Keratinocyte (primary cell): Measurements from ENCODE around the gene LHFPL2. TPM values are rescaled to one million over a fixed set of nuclear protein-coding genes. Genes with fewer than 3 reads are reported as not detected.
A peak's percentile ranks its signal among the peaks of the same experiment; 100 is the strongest.

Source experiments
- DNase-seq: peaks from one replicate; pipeline ENCODE4 v3.0.0-alpha.2; 2011; ENCODE audit warnings: low read depth, missing footprints, low spot score
- FAIRE-seq: peaks from 2 replicates; lab custom pipeline; 2011; peaks lifted over from hg19 to GRCh38; lab: Jason Lieb, UNC
- H2AFZ ChIP-seq: 2 replicates; pipeline ENCODE4 v1.6.0; 2012; ENCODE audit warnings: low read length, control low read depth, inconsistent platforms; ENCODE audit not compliant: control insufficient read depth
- H3K27ac ChIP-seq: 2 replicates; pipeline ENCODE4 v1.5.1; 2011; ENCODE audit warnings: low read length; ENCODE audit not compliant: control insufficient read depth, insufficient read depth
- H3K27me3 ChIP-seq: 3 replicates; pipeline ENCODE4 v1.6.0; 2011; ENCODE audit warnings: low read length; ENCODE audit not compliant: control insufficient read depth, insufficient read depth; ENCODE audit errors: extremely low read depth
- H3K36me3 ChIP-seq, 2 experiments: 2 replicates in 1 of 2; 3 replicates in 1 of 2; pipeline ENCODE4 v1.5.1; 2011; ENCODE audit warnings: low read length in 2 of 2, mild to moderate bottlenecking in 1 of 2; ENCODE audit not compliant: control insufficient read depth in 2 of 2, insufficient read depth in 2 of 2; ENCODE audit errors: extremely low read depth in 1 of 2
- H3K4me1 ChIP-seq: 3 replicates; pipeline ENCODE4 v1.5.1; 2011; ENCODE audit warnings: low read length; ENCODE audit not compliant: control insufficient read depth, insufficient read depth; ENCODE audit errors: extremely low read depth
- H3K4me2 ChIP-seq: 3 replicates; pipeline ENCODE4 v1.6.0; 2011; ENCODE audit warnings: low read depth, low read length; ENCODE audit not compliant: control insufficient read depth, insufficient read depth; ENCODE audit errors: extremely low read depth
- H3K4me3 ChIP-seq, 3 experiments: fragments of 200-600 bp in 1 of 3; sonication (generic) in 1 of 3; 2 replicates in 2 of 3; 3 replicates in 1 of 3; pipeline ENCODE4 v1.5.1; 2011 to 2016; ENCODE audit warnings: low read length in 3 of 3, mild to moderate bottlenecking in 3 of 3, control low read depth in 2 of 3, inconsistent platforms in 1 of 3, low read depth in 1 of 3, mixed read lengths in 1 of 3, mixed run types in 1 of 3, moderate library complexity in 1 of 3; ENCODE audit not compliant: control insufficient read depth in 2 of 3, insufficient read depth in 2 of 3; ENCODE audit errors: extremely low read depth in 1 of 3
- H3K79me2 ChIP-seq: 2 replicates; pipeline ENCODE4 v1.6.0; 2012; ENCODE audit warnings: low read length; ENCODE audit not compliant: control insufficient read depth, insufficient read depth
- H3K9ac ChIP-seq: 3 replicates; pipeline ENCODE4 v1.6.0; 2011; ENCODE audit warnings: low read length; ENCODE audit not compliant: control insufficient read depth, insufficient read depth; ENCODE audit errors: extremely low read depth
- H3K9me1 ChIP-seq: 3 replicates; pipeline ENCODE4 v1.6.0; 2011; ENCODE audit warnings: low read length; ENCODE audit not compliant: control insufficient read depth, insufficient read depth; ENCODE audit errors: extremely low read depth
- H3K9me3 ChIP-seq: 2 replicates; pipeline ENCODE4 v1.5.1; 2012; ENCODE audit warnings: low read depth, low read length; ENCODE audit not compliant: control insufficient read depth
- H4K20me1 ChIP-seq: 3 replicates; pipeline ENCODE4 v1.6.0; 2011; ENCODE audit warnings: low read length; ENCODE audit not compliant: control insufficient read depth, insufficient read depth; ENCODE audit errors: extremely low read depth
- EZH2 ChIP-seq: IDR thresholded peaks from one replicate; pipeline ENCODE4 v1.6.1; 2012; ENCODE audit warnings: inconsistent platforms, mild to moderate bottlenecking, low read length, moderate library complexity
- dilution Hi-C: fragments of 300-500 bp; cut with MboI; formaldehyde crosslinking; loops from one replicate; pipeline ENCODE4 v1.7.0; 2020; ENCODE audit warnings: low sequenced_read_pairs; ENCODE audit not compliant: extremely low pct_ligation_motif_present
- polyA plus RNA-seq, 5 experiments: library from polyadenylated mRNA; depleted of rRNA in 3 of 5; stranded (reverse) in 3 of 5; stranded (forward) in 1 of 5; unstranded in 1 of 5; fragments of >200 nt; gene quantifications; 1 replicate in 1 of 5; 2 replicates in 3 of 5; 3 replicates in 1 of 5; pipeline versions ENCODE4 v1.2.1 to v1.2.3, GENCODE V29; 2011 to 2012; ENCODE audit warnings: missing spikeins in 2 of 5, low read depth in 1 of 5, low replicate concordance in 1 of 5
- TF ChIP-seq, protein P1 (sequence below), 3 experiments: IDR thresholded peaks in 1 of 3; conservative IDR thresholded peaks in 1 of 3; optimal IDR thresholded peaks in 1 of 3; 2 replicates in 2 of 3; 3 replicates in 1 of 3; pipeline versions ENCODE3 to v1.5.1; 2011; ENCODE audit warnings: low read length in 3 of 3, mild to moderate bottlenecking in 3 of 3, moderate library complexity in 2 of 3, control low read depth in 1 of 3, inconsistent platforms in 1 of 3; ENCODE audit not compliant: insufficient read depth in 2 of 3; ENCODE audit errors: extremely low read depth in 1 of 3

LHFPL2 gene
- polyA plus RNA-seq, 1 donor (not counting 4 experiments of a cell fraction or from before 2014, with no cell fraction given), result 11.4 TPM

DNA sequence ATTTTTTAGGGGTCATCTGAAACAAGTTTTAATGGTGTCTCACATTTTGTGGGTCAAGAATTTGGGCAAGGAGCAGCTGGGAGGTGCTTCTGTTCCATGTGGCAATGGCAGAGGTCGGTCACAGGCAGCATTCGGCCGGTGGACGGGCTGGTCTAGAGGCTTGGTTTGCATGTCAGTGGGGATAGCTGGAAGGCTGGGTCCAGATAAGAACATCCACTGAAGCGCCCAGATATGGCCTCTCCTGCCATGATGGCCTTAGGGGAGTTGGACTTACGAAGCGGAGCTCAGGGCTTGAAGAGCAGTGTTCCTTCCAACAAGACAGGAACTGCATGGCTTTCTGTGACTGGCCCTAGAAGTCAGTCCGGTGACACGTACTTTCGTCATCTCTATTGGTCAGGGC, 30.3 kb downstream of the LHFPL2 start:
- H3K9me3 ChIP-seq, result peaks cover 3% of the 10 kb centered on the region
- peaks cover 9% of the 10 kb centered on the region for H3K4me1 ChIP-seq
- no peak overlapping the region for H2AFZ ChIP-seq
- H3K36me3 ChIP-seq, result peaks cover 16 to 18% of the 10 kb centered on the region in 2 experiments
- peaks cover 4% of the 10 kb centered on the region for H4K20me1 ChIP-seq
- H3K4me3 ChIP-seq, result no peak overlapping the region
- H3K79me2 ChIP-seq, result peaks cover 10% of the 10 kb centered on the region
- FAIRE-seq (no peak), DNase-seq (no peak)
- H3K4me2 ChIP-seq, result no peak overlapping the region
- H3K27me3 ChIP-seq, result no peaks in the 10 kb centered on the region
- H3K9ac ChIP-seq, result no peak overlapping the region
- no peak for TF ChIP-seq EZH2
- TF ChIP-seq, protein P1, sequence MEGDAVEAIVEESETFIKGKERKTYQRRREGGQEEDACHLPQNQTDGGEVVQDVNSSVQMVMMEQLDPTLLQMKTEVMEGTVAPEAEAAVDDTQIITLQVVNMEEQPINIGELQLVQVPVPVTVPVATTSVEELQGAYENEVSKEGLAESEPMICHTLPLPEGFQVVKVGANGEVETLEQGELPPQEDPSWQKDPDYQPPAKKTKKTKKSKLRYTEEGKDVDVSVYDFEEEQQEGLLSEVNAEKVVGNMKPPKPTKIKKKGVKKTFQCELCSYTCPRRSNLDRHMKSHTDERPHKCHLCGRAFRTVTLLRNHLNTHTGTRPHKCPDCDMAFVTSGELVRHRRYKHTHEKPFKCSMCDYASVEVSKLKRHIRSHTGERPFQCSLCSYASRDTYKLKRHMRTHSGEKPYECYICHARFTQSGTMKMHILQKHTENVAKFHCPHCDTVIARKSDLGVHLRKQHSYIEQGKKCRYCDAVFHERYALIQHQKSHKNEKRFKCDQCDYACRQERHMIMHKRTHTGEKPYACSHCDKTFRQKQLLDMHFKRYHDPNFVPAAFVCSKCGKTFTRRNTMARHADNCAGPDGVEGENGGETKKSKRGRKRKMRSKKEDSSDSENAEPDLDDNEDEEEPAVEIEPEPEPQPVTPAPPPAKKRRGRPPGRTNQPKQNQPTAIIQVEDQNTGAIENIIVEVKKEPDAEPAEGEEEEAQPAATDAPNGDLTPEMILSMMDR (optimal IDR thresholded peaks at IDR 0.05 in 1 of 3, IDR thresholded peaks at IDR 0.05 in 1 of 3, conservative IDR thresholded peaks at IDR 0.05 in 1 of 3; ENCODE audit: extremely low read depth in 1 of 3, insufficient read depth in 2 of 3, low read length in 3 of 3), result no peak
- dilution Hi-C loops, result no loop called here
- no peak overlapping the region for H3K27ac ChIP-seq
- H3K9me1 ChIP-seq, result peaks cover 3% of the 10 kb centered on the region

DNA sequence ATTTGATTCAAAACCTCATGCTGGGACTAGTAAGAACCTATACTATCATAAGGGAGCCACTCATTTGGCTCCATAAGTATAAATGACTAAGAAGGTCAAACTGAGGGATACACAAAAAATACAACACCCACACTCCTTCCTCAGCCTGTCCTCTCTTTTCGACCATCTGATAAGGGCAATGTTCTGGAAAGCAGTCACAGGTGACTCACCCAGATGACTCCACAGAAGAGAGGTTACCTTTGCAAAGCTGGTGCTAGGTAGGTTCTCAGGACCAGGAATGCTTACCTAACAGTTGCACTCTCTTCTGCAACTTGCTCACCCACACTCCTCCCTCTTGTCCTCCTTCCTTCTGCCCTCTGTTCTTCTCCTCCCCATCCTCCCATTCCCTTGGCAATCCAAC, 32.9 kb downstream of the LHFPL2 start:
- peaks cover 6% of the 10 kb centered on the region for H3K79me2 ChIP-seq
- no peak overlapping the region for H2AFZ ChIP-seq
- DNase-seq, result peak; percentile 61
- peak; percentile 97 for FAIRE-seq
- H3K4me3 ChIP-seq, result no peak overlapping the region
- no peak overlapping the region for H3K9ac ChIP-seq
- peaks cover 3% of the 10 kb centered on the region for H3K9me1 ChIP-seq
- H4K20me1 ChIP-seq, result peaks cover 4% of the 10 kb centered on the region
- TF ChIP-seq, protein P1 (optimal IDR thresholded peaks at IDR 0.05 in 1 of 3, IDR thresholded peaks at IDR 0.05 in 1 of 3, conservative IDR thresholded peaks at IDR 0.05 in 1 of 3; ENCODE audit: extremely low read depth in 1 of 3, insufficient read depth in 2 of 3, low read length in 3 of 3), result no peak
- no peak for TF ChIP-seq EZH2
- peaks cover 4 to 16% of the 10 kb centered on the region in 2 experiments for H3K36me3 ChIP-seq
- peaks cover 3% of the 10 kb centered on the region for H3K9me3 ChIP-seq
- H3K27me3 ChIP-seq, result no peaks in the 10 kb centered on the region
- H3K4me1 ChIP-seq, result peaks cover 9% of the 10 kb centered on the region
- H3K27ac ChIP-seq, result no peak overlapping the region
- dilution Hi-C loops, result no loop called here
- H3K4me2 ChIP-seq, result peak overlapping the region; percentile 6
